HepG2 (cell line): Measurements from ENCODE around the gene CTNNBL1. TPM values are rescaled to one million over a fixed set of nuclear protein-coding genes. Genes with fewer than 3 reads are reported as not detected.

Experiments
- ARID3A ChIP-seq: IDR thresholded peaks from 2 replicates; pipeline ENCODE4 v1.6.1; 2012; ENCODE audit warnings: low read depth, low read length, improper control_type of control experiment
- ARID5B ChIP-seq: IDR thresholded peaks from 2 replicates; pipeline ENCODE4 v1.4.0; 2020; ENCODE audit warnings: mild to moderate bottlenecking, missing genetic modification reagents
- ATF1 ChIP-seq: IDR thresholded peaks from 2 replicates; pipeline ENCODE4 v1.6.1; 2016; ENCODE audit warnings: mild to moderate bottlenecking, control low read depth
- CEBPG ChIP-seq: IDR thresholded peaks from 2 replicates; pipeline ENCODE4 v1.6.1; 2016
- DPF2 ChIP-seq: sonication (generic); formaldehyde crosslinking; IDR thresholded peaks from 2 replicates; pipeline ENCODE4 v1.4.0; 2020; ENCODE audit warnings: mild to moderate bottlenecking, low read depth, missing genetic modification reagents, borderline replicate concordance
- ELF4 ChIP-seq: sonication (generic); formaldehyde crosslinking; IDR thresholded peaks from 2 replicates; pipeline ENCODE4 v1.5.0; 2020; ENCODE audit warnings: missing genetic modification reagents, mild to moderate bottlenecking, moderate library complexity, borderline replicate concordance
- MLXIP ChIP-seq: sonication (generic); formaldehyde crosslinking; IDR thresholded peaks from 2 replicates; pipeline ENCODE4 v1.9.0; 2021; ENCODE audit warnings: missing genetic modification reagents, borderline replicate concordance
- SRY ChIP-seq: sonication (generic); formaldehyde crosslinking; IDR thresholded peaks from 2 replicates; pipeline ENCODE4 v1.8.0; 2022; ENCODE audit warnings: mild to moderate bottlenecking, missing genetic modification reagents
- SSRP1 ChIP-seq: IDR thresholded peaks from 2 replicates; pipeline ENCODE4 v1.6.1; 2016; ENCODE audit warnings: control low read depth
- TRIM24 ChIP-seq: sonication (generic); formaldehyde crosslinking; IDR thresholded peaks from 2 replicates; pipeline ENCODE4 v1.8.0; 2022; ENCODE audit warnings: mild to moderate bottlenecking, missing genetic modification reagents
- ZNF224 ChIP-seq: sonication (generic); formaldehyde crosslinking; IDR thresholded peaks from 2 replicates; pipeline ENCODE4 v1.5.0; 2020; ENCODE audit warnings: mild to moderate bottlenecking, missing genetic modification reagents
- ZNF235 ChIP-seq: sonication (generic); formaldehyde crosslinking; IDR thresholded peaks from 2 replicates; pipeline ENCODE4 v1.8.1; 2023; ENCODE audit warnings: mild to moderate bottlenecking, missing genetic modification reagents, borderline replicate concordance
- ZNF34 ChIP-seq: sonication (generic); formaldehyde crosslinking; IDR thresholded peaks from 2 replicates; pipeline ENCODE4 v1.4.0; 2020; ENCODE audit warnings: mild to moderate bottlenecking, missing genetic modification reagents, borderline replicate concordance
- ZNF414 ChIP-seq: sonication (generic); formaldehyde crosslinking; IDR thresholded peaks from 2 replicates; pipeline ENCODE4 v1.5.0; 2020; ENCODE audit warnings: missing genetic modification reagents
- ZNF432 ChIP-seq: sonication (generic); formaldehyde crosslinking; IDR thresholded peaks from 2 replicates; pipeline ENCODE4 v1.5.0; 2020; ENCODE audit warnings: missing genetic modification reagents, mild to moderate bottlenecking, borderline replicate concordance
- ZNF564 ChIP-seq: sonication (generic); formaldehyde crosslinking; IDR thresholded peaks from 2 replicates; pipeline ENCODE4 v1.8.1; 2023; ENCODE audit warnings: mild to moderate bottlenecking, missing genetic modification reagents
- ZNF605 ChIP-seq: sonication (generic); formaldehyde crosslinking; IDR thresholded peaks from 2 replicates; pipeline ENCODE4 v1.8.0; 2022; ENCODE audit warnings: mild to moderate bottlenecking, missing genetic modification reagents
- ZNF629 ChIP-seq: sonication (generic); formaldehyde crosslinking; conservative IDR thresholded peaks from 2 replicates; pipeline ENCODE4 v1.5.0; 2020; ENCODE audit warnings: missing genetic modification reagents
- ZNF7 ChIP-seq: IDR thresholded peaks from 2 replicates; pipeline ENCODE4 v1.6.1; 2016; ENCODE audit warnings: missing biosample characterization, missing genetic modification reagents
- ZSCAN30 ChIP-seq: sonication (generic); formaldehyde crosslinking; IDR thresholded peaks from 2 replicates; pipeline ENCODE4 v1.5.0; 2020; ENCODE audit warnings: mild to moderate bottlenecking, missing genetic modification reagents
- ZSCAN9 ChIP-seq: IDR thresholded peaks from 2 replicates; pipeline ENCODE4 v1.6.1; 2016; ENCODE audit warnings: borderline replicate concordance
- polyA plus RNA-seq, 8 experiments: library from polyadenylated mRNA; depleted of rRNA in 3 of 8; stranded (reverse) in 7 of 8; unstranded in 1 of 8; fragments of >200 nt; fragmentation: Illumina TruSeq in 4 of 8; extraction: Trizol in 4 of 8; gene quantifications; 2 replicates each; pipeline versions ENCODE4 v1.2.1 to v1.2.3, GENCODE V29; 2011 to 2016; ENCODE audit warnings: low read depth in 4 of 8, missing spikeins in 1 of 8, mixed read lengths in 1 of 8; ENCODE audit not compliant: insufficient read depth in 1 of 8
- total RNA-seq, 5 experiments: library from RNA; depleted of rRNA; stranded (reverse); fragments of >200 nt; fragmentation: Illumina TruSeq; extraction: Trizol; gene quantifications; 2 replicates each; pipeline ENCODE4 v1.2.3, GENCODE V29; 2016; ENCODE audit warnings: low read depth in 1 of 5

The CTNNBL1 gene
- total and polyA plus RNA-seq, 2 of the 13 experiments (the other 11 are each of a cell fraction or from before 2014, with no cell fraction given) = 49.3 to 94.6 TPM

GRCh38 chr20:37677969-37678861, 15.6 kb upstream of the CTNNBL1 start (continued):
- no peak for TF ChIP-seq MLXIP (CRISPR knock-in tag)
- TF ChIP-seq ZNF564 (CRISPR knock-in tag) = no peak
- 0 out of 2 replicates have a peak, but pooled peaks have one; percentile 14 for TF ChIP-seq ATF1
- no peak for TF ChIP-seq CEBPG (CRISPR knock-in tag)
- TF ChIP-seq SRY (CRISPR knock-in tag) = 0 out of 2 replicates have a peak, but pooled peaks have one; percentile 57
- TF ChIP-seq ZNF34 (CRISPR knock-in tag) = no peak
- no peak for TF ChIP-seq ZNF432 (CRISPR knock-in tag)
- TF ChIP-seq ZNF224 (CRISPR knock-in tag) = peak; percentile 66; the same call in 1 of the 2 replicates
- no peak for TF ChIP-seq ZNF414 (CRISPR knock-in tag)
- no peak for TF ChIP-seq SSRP1
- no peak for TF ChIP-seq ZNF605 (CRISPR knock-in tag)
- no peak for TF ChIP-seq ZSCAN30
- no peak for TF ChIP-seq ARID3A
- no peak for TF ChIP-seq ELF4 (CRISPR knock-in tag)
- no peak for TF ChIP-seq ZNF7 (CRISPR knock-in tag)
- no peak for TF ChIP-seq ZNF629 (CRISPR knock-in tag)
- TF ChIP-seq ARID5B (CRISPR knock-in tag) = peak; percentile 62
- TF ChIP-seq DPF2 (CRISPR knock-in tag) = peak; percentile 91
- TF ChIP-seq ZSCAN9 (CRISPR knock-in tag) = no peak
- no peak for TF ChIP-seq TRIM24 (CRISPR knock-in tag)
- TF ChIP-seq ZNF235 (CRISPR knock-in tag) = no peak
